ENCODE results near the gene KRT23.
A peak's percentile ranks its signal among the peaks of the same experiment; 100 is the strongest.
"Not testable (repeated sequence)": the region's sequence is repeated elsewhere in the genome, so short reads cannot be mapped to it uniquely, and the experiment has no call there.

Gene KRT23

DNA sequence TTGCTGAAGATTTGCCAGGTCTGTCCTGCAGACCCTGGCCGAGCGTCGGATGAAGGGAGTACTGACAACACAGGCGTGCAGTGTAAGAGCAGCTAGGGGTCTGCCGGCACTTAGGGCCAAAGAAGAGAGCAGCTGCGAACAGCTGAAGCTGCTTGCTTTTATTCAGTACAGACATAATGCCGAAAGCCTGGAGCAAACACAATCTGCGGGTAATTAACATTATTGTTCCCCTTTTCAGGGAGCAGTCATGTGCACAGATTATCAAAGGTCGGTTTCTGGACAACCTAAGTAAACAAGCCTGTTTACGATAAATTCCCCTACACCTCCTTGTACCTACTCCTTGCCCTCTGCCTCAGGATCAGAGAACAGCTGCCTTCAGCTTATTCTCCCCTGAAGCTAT is 12.0 kb upstream of the KRT23 start:
- no peak for DNase-seq

DNA sequence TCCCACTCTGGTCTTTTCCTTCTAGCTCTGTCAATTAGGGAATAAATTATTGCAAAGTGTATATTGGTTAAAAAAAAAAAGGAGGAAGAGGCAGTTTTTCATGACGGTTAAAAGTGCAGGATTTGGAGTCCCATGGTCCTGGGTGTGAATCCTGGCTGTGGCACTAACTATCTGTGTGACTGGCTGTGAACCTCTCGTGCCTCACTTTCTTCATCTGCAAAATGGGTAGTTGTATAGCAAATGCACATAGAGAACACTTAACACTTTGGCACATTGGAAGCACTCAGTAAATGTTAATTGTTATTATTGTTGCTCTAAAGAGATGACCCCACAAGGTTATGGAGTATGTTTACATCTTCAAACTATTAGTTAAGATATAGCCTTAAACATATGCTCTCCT is 10.5 kb upstream of the KRT23 start:
- no peak for DNase-seq

DNA sequence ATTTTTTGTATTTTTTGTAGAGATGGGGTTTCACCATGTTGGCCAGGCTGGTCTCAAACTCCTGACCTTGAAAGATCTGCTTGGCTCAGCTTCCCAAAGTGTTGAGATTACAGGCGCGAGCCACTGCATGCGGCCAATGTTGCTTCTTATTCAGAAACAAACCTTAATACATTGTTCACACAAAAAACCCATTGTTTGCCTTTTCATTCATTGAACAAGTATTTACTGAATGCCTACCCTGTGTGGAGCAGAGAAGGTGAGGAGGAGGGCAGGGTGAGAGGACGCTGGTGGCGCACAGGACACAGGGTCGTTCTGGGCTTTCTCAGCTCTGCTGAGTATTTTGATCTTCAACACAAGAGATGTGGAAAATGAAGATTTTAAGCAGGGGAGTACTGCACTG is 8.0 kb upstream of the KRT23 start:
- no peak for DNase-seq

DNA sequence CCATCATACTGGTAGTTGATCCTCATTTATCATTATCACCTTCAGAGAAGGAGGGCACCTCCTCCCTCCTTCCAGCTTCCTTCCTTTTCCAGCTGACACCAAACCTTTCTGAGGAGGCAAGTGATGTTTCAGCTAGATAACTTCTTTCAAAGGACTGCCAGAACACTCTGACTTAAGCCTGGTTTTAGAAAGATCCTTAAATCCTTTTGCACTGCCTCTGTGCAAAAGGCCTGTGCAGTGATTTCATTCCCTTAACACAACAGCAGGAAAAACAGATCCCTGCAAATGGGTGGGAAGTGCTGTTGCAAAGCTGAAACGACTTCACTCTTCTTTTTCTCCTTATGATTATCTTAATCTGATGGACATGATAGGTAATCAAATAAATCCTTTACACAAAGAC is 7.1 kb upstream of the KRT23 start:
- no peak for DNase-seq

DNA sequence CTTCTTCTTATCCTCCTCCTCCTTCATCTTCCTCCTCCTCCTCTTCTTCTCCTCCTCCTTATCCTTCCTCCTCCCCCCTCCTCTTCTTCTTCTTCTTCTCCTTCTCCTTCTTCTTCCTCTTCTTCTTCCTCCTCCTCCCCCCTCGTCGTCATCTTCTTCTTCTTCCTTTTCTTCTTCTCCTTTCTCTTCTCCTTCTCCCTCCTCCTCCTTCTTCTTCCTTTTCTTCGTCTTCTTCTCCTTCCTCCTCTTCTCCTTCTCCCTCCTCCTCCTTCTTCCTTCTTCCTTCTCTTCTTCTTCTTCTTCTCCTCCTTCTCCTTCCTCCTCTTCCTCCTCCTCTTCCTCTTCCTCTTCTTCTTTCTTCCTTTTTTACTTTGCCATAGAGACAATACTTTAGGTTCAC is 5.1 kb upstream of the KRT23 start:
- DNase-seq = no peak

DNA sequence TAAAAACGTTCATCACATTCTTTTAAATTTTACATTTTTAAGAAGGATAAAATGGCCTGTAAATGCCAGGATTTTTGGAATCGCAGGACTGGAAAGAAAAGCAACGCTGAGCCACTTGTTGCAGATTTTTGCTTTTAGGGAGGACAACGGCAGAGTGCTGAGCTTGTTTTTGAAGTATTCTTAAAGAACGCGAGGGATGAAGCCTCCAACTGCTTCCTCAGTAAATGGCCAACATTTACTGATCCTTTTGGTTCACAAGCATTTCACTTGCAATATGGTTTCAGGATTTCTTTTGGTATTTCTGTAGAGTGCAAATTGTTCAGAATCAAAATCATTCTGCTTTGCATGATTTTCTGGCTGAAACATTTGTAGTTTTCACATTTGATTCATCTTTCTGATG is 2.8 kb upstream of the KRT23 start:
- no peak for DNase-seq

DNA sequence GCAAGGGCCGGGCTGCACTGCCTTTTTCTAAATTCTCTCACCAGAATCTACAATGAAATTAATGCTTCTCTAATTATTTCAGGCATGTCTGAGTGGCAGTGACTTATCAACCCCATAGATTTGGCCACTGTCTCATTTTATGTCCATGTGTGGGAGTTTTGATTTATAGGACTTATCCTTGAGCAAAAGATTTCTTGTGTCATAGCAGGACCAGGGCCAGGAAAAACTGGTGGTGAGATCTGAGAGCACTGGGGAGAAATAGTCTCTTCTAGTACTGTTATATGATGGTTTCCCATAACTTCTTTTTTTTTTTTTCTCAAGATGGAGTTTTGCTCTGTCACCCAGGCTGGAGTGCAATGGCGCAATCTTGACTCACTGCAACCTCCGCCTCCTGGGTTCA is 1.5 kb upstream of the KRT23 start:
- no peak for DNase-seq

DNA sequence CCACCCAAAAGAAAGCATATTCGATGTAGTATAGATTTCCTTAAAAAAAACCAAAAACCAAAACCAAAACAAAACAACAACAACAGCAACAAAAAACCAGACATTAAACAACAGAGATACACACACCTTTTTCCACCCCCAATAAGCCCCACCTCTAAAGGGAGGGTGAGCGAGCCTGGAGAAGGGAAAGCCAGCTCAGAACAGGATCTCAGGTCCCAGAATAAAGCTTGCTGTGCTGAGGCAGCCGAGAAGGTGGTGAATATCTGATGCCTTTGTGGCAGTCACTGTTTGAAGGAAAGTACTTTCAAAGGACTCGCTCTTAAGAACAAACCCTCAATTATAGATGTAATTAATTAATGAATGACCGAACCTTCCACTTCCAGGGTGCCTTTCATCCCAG is 470 bp downstream of the KRT23 start:
- DNase-seq = no peak

DNA sequence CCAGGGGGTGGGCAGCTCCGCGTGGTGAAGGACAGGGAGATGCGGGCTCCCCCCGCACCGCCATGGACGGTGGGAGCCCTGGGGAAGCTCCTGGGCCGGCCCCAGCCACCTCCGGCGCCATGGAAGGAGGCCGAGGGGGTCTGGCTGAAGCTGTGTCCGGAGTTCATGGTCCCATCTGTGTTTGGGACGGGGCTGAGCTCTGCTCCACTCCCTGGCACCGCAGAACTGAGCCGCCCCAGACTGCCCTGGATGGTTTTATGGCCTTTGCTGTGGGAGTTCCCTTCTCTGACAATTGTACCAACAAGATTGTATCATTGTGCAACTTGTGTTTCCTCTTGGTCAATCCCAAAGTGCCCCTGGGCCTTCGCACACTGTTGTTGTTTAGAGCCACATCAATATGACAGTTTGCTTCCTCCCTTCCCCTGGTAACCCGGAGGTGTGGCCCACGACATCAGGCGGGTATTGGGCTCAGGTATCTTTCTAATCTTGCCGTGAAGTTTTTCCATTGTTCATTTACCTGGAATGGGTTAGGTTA is 942 bp downstream of the KRT23 start:
- no peak for DNase-seq

DNA sequence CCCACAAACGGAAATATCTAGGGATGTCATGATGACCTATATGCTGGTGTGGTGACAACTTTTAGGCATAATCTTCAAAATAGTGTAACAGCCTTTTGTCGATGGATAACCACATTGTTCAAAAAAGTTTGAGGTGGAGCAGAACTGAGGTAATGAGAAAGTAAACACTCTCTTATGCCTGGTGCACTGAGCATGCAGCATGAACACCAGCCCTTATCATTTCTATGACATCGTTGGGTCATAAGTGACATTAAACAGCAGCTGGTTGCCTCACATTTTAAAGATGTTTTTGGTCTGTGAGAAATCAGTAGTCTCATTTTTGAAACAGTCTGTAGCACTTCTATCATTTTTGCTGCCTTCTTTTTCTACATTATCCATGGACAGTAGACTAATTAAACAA is 1.8 kb downstream of the KRT23 start:
- no peak for DNase-seq

DNA sequence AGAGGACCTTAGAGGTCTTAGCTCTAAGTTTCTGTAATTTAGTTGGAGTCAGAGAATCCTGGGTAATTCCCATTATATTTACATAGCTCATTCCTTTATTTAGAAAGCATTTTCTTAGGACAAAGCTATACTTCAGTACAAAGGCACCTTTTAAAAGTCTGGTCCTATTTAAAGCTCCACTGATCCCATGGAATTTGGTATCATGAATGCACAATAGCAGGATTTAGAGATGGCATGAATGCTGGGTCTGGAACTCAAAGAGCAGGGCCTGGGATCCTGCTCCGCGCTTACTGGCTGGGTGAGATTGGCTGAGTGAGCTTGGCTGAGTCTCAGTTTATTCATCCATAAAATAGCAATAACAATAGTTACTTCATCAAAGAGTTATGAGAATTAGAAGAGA is 4.8 kb downstream of the KRT23 start:
- DNase-seq = no peak

DNA sequence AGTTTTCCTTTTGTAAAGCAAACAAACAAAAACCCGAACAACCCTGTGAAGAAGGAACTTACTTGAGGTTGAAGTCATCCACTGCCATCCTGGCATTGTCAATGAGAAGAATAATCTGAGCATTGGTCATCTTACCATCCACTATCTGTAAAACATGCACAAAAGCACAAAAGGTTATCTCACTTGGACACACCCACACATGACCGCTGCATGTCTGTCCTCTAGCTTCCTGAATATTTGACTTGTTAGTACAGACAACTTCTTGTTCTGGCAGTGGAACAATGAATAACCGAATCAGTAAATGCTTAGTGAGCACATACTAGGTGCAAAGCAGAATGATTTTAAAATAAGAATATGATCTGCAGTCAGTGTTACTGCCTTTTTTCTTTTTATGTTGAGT is 6.1 kb downstream of the KRT23 start:
- no peak for DNase-seq

DNA sequence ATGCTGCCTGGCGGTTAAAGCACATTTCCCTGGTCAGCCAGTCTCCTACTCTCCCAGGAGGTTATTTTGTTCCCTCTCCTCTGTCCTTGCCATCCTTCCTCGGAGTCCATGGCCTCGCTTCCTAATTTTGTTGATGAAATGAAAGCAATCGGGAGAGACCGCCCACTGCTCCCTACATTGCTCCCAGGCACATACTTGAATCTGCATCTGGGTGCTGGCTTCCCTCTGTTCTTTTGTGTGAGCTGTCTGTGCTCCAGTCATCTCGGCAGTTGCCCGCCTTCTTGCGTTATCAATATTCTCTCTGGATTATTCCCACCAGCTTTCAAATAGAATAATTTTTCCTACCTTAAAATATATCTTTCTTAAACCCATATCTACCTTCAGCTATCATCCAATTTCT is 11.1 kb downstream of the KRT23 start:
- no peak for DNase-seq

DNA sequence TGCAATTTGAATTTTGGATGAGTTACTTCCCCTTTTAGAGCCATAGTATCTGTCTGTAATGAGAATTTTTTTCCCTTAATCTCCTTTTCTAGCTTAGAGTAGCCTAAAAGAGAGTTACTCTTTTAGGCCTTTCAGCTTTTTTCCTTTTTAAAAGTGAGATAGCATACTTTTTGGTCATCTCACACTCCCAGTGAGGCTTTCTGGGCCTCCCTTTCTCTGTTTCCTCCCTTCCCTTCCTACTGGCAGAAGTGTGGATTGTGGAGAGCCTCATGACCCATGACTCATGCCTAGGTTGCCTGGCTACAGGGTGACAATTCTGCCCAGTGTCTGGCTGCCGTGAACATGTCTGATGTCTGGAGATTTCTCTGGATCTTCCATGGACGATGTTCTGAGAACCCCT is 15.2 kb downstream of the KRT23 start:
- DNase-seq = no peak

DNA sequence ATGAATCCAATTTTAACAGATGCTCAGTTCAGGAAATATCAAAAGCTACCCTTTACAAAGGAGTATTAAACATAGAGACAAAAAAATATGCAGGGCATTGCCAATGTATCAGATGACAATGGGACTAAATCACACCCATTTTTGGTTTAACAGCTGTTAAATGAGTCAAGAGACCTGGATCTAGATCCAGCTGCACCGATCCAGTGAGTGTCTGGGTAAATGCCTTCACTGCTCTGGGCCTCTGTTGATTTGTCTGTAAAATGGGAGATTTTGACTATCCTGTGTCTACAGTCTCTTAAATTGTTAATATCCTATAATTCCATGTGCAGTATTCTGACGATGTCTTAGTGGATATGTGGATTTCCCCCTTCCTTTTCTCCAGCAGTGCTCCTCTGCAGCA is 16.4 kb downstream of the KRT23 start:
- DNase-seq = no peak

DNA sequence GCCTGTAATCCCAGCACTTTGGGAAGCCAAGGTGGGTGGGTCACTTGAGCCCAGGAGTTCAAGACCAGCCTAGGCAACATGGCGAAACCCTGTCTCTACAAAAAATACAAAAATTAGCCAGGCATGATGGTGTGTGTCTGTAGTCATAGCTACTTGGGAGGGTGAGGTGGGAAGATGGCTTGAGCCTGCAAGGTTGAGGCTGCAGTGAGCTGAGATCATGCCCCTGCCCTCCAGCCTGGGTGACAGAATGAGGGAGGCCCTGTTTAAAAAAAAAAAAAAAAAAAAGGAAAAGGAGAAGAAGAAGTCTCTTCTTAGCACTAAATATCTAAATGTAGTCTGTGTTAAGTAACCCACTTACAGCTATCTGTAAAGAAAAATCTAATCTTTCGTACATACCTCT is 20.3 kb downstream of the KRT23 start:
- DNase-seq = not testable (repeated sequence)

DNA sequence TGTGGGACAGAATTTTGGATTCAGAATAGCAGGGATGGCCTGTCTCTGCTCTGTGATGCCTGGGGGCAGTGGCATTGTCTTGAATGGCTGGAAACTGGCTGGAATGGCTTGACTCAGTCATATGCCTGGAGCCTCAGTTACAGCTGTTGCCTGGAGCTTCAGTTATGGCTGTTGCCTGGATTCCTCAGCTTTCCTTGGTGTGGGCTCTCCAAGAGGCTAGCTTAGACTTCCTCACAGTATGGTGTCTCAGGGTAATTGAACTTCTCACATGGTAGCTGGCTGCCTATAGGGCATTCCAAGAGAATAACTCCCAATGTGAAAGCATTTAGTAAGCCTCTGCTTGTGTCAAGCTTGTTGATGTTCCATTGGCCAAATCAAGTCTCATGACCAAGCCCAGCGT is 21.1 kb downstream of the KRT23 start:
- DNase-seq = no peak

DNA sequence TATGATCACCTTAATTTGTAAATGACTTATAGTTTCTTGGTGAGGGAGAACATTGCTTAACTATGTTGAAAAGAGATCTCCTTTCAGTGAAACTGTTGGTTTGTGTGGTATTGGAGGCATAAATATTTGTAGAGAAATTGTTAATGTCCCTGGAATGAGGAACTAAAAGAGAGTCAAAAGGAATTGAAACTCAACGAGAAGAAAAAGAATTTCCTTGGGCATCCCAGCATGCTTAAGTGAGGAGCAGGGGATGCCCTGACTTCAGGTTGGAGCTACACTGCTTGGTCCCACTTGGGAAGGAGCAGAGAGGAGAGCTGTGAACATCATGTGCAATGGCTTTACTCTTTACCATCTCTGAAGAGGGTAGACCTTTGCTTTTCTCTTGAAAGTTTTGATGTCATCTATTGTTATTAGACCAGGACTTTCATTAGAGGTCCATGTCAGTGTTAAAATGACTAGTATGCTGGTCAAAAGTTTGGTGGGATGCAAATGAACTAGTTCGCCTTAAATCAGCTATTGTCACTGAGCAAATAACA is 21.7 kb downstream of the KRT23 start:
- DNase-seq = no peak

DNA sequence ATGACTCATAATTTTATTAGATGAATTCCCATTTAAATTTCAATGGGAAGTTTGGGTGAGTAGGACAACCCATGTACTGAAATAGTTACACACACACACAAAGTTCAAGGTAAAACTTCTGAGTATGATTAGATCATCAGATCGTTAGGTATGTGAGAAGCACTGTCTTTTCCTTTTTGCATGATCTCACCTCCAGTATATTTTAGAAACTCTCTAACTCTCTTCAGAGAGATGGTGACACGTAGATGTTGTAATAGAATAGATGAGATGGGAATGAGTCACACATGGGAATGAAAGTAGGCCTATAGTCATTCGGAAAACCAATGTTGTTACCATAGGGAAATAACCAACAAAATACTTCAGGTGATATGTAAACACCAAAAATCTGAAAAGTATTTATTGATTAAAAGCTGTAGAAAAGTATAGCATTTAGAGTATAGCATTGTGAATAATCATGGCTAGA is 22.2 kb downstream of the KRT23 start:
- peak; percentile 43 for DNase-seq

DNA sequence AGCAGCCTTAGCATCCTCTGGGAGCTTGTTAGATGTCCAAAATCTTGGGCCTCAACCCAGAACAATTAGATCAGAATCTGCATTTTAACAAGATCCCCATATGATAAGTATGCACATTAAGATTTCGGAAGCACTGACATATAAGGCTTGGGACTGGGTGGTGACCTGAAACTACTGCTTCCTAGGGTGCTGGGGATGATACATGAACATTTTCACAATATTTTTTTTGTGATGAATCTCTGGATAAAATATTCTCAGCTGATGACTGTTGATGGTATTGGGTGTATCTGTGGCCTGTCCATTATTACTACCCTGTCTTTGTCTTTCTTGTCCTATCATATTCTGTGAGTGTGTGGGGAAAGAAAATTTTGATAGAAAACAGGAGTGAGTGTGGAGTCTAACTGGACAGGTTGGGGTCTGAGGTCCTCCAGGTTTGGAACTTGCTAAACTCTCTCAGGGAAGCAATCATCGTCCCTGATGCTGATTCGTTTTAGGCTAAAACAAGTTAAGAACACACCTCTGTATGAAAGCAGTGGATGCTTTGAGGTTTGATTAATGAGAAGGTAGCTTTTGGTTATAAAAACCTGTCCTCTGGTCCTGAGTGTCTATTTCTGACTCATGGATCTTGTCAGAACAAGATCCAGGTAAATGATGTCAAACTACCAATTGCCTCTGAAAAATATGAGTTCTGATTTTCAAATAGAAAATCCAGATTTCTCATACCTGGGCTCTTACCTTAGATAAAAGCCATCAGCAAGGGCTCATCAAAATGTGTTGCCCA is 23.2 kb downstream of the KRT23 start:
- no peak for DNase-seq

DNA sequence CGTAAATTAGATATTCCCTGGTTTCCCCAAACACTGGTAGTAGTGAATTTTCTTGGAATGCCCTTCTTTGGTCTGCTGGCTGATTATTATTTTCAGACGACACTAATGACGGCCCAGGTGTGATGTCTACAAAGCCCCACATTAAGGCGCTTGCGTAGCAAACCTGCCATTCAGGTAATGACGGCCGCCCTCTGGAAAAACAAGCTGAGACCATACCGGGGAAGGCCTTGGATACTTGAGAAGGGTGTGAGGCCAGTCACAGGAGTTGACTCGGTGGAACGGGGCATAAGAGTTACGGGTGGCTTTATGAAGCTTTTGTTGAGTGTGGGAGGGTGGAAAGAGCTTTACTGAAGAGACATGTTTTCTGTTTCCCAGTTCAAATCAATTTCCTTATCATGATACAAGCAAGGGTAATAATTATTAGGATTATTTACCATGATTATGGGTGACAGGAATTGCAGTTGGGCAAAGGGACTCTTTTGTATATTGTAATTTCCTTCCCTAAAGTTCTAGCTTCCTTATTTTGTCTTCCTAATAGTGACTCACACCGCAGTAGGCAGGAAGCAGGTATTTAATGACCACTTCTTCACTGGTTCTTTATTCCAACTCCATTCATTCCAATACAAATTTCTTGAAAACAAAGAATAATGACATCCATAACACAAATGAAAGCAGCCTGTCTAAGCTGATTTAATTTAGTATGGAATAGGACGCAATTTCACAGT is 24.8 kb downstream of the KRT23 start:
- DNase-seq = no peak

DNA sequence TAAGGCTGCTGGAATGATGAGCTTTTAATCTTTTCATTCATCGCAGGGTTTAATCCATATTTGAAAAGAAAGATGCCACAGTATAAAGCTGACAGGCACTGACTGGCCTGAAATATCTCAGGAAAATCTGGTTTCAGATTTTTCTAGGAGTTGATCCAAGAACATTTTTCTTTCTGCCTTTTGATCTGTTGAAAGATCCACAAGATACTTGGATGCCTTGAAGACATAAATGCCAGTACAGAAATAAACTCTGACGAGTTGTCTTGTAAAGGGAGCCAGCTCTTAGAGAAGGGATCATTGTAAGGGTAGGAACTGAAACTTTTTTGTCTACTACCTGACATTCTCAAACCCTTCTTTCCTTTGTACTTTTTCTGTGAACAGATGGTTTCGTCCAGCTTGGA is 27.0 kb downstream of the KRT23 start:
- DNase-seq = no peak

DNA sequence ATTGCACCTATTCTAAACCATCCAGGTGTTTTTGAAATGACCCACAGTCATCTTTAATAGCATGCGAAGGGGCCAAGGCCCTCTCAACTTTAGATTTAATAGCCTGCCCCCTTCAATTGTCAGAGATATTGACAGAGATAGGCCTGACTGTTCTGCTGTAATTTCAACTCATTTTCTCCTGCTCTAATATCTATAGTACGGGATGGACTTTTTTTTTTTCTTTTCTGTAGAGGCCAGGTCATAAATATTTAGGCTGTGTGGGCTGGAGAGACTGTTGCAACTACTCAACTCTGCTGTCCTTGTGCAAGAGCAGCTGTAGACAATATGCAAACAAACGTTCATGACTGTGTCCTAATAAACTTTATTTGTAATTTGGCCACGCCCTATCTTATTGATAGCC is 27.7 kb downstream of the KRT23 start:
- no peak for DNase-seq

DNA sequence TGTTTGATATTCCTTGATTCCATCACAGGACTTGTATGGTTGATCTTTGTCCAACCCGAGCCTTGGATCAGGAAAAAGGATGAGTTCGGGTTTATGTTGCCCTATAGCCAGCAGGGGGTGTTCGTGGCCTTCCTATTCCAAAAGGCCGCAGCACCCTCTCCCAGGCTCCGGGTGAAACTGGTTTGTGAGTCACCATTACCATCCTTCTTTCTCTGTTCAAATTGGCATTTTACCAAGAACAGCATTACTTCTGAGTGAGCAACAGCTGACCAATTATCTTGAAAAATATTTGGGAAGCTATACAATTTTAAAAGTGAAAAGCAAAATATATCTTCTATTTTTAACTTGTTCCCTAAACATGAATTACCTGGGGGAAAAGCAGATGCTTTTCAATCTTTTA is 28.1 kb downstream of the KRT23 start:
- DNase-seq = peak; percentile 79
